H1 (cell line): ENCODE results near the gene LRP1. TPM values are rescaled to one million over a fixed set of nuclear protein-coding genes. Genes with fewer than 3 reads are reported as not detected.

Experiments used
- BACH1 ChIP-seq: IDR thresholded peaks from 2 replicates; pipeline ENCODE4 v1.6.1; 2012; ENCODE audit warnings: low read length, improper control_type of control experiment
- CBX5 ChIP-seq: fragments of 300-800, 300-1000 bp; sonication (generic); IDR thresholded peaks from 2 replicates; pipeline ENCODE4 v1.7.1; 2016; ENCODE audit warnings: antibody characterized with exemption, low read length, low read depth
- CEBPB ChIP-seq: IDR thresholded peaks from 2 replicates; pipeline ENCODE4 v1.6.1; 2012; ENCODE audit warnings: low read depth, low read length
- CREB1 ChIP-seq: IDR thresholded peaks from 2 replicates; pipeline ENCODE4 v1.6.1; 2012; ENCODE audit warnings: inconsistent platforms
- KDM5A ChIP-seq: fragments of 200-600 bp; IDR thresholded peaks from 2 replicates; pipeline ENCODE4 v1.7.1; 2012; ENCODE audit warnings: mild to moderate bottlenecking, low read length, inconsistent platforms, mixed read lengths
- NANOG ChIP-seq: IDR thresholded peaks from 2 replicates; pipeline ENCODE4 v1.6.1; 2011; ENCODE audit warnings: low read length, low read depth, mild to moderate bottlenecking, inconsistent platforms; ENCODE audit not compliant: insufficient read depth, poor library complexity, severe bottlenecking
- RBBP5 ChIP-seq: IDR thresholded peaks from 2 replicates; pipeline ENCODE4 v1.7.1; 2012; ENCODE audit warnings: low read depth, mild to moderate bottlenecking, inconsistent platforms, low read length, moderate library complexity, borderline replicate concordance
- SP1 ChIP-seq: IDR thresholded peaks from 2 replicates; pipeline ENCODE4 v1.6.1; 2011; ENCODE audit warnings: low read depth, low read length
- polyA plus RNA-seq, 7 experiments: library from polyadenylated mRNA; depleted of rRNA in 3 of 7; stranded (reverse) in 5 of 7; unstranded in 2 of 7; fragments of >200 nt in 5 of 7; fragments of 200-250 nt in 2 of 7; gene quantifications; 1 replicate in 5 of 7; 2 replicates in 1 of 7; 4 replicates in 1 of 7; pipeline versions ENCODE4 v1.2.1 to v1.2.3, GENCODE V29; 2011 to 2013; ENCODE audit warnings: missing spikeins in 2 of 7, mixed read lengths in 2 of 7
- total RNA-seq: library from RNA; stranded (reverse); fragmentation: NEBNext Ultra II Directional; extraction: Animal tissue kit (Norgen Biotek cat#: 25700); gene quantifications from 2 replicates; pipeline ENCODE4 v1.2.1, GENCODE V29; 2021
- TF ChIP-seq, protein P1 (sequence below): IDR thresholded peaks from 2 replicates; pipeline ENCODE4 v1.6.1; 2011; ENCODE audit warnings: low read length, improper control_type of control experiment

The LRP1 gene
- total and polyA plus RNA-seq, 2 of the 8 experiments (the other 6 are each of a cell fraction or from before 2014, with no cell fraction given): 35.3 to 92.5 TPM

DNA sequence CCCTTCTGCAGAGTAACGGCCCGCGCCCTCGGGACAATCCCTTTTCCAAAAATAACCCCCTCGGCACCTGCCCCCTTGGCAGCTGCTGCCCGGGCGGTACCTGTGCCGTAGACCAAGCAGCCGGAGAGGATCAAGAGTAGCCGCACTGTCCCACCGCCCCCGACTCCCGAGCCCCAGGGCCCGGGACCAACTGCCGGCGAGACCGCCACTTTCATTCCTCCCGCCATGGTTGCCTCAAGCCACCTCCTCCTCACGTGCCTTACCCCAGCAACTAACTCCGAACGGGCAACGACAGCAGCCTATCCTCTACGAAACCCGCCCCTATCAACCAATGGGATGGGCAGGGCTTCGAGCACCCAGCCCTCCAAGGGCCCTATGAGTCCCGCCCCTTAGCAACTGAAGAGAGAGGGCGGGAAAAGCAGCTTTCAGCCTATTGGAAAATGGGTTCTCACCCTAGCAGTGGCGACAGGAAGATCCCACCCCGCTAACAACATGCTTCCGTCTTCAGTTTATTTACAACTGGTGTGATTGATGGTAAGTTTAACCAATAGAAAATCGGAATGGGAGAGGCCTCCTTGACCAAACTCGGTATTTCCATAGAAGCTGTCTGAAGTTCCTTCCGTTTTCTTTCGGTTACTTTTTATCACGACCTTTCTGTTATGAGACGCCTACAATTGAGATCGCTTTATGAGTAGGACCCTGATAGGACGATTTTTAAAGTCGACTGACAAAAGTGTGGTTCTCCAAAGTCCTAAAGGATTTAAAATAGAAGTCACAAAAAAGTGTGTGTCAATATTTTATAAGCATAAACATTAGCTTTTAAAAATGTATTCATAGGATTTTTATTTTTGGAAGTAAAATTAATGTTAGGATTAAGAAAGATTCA lies 49.5 kb upstream of the LRP1 start, which contains the start of gene NEMP1 (continued):
- TF ChIP-seq NANOG (no peak), BACH1 (no peak), KDM5A (no peak), CBX5 (no peak), RBBP5 (no peak; the same call in 1 of the 2 replicates), CEBPB (no peak), CREB1 (no peak), SP1 (peak; percentile 97)
- TF ChIP-seq, protein P1, sequence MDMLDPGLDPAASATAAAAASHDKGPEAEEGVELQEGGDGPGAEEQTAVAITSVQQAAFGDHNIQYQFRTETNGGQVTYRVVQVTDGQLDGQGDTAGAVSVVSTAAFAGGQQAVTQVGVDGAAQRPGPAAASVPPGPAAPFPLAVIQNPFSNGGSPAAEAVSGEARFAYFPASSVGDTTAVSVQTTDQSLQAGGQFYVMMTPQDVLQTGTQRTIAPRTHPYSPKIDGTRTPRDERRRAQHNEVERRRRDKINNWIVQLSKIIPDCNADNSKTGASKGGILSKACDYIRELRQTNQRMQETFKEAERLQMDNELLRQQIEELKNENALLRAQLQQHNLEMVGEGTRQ: peak; percentile 89
